ENCODE data around the gene ITGB1BP1.

ITGB1BP1 gene

GRCh38 chr2:9416267-9416961 is 6.9 kb downstream of the ITGB1BP1 start:
- Histone ChIP-seq H3K9ac (ENCODE audit: low read depth in 1 of 2, low read length in 2 of 2) (no peak overlapping the region), H3K36me3 (ENCODE audit: control insufficient read depth in 2 of 2, insufficient read depth in 2 of 2, low read length in 2 of 2) (peaks cover 8 to 11% of the 10 kb centered on the region in 2 donors), H3K4me3 (ENCODE audit: low read length in 2 of 2) (no peak overlapping the region), H3K27ac (ENCODE audit: low read depth in 2 of 2, low read length in 2 of 2) (no peak overlapping the region), H3K4me1 (ENCODE audit: control insufficient read depth in 2 of 2, insufficient read depth in 2 of 2, low read length in 2 of 2) (no peaks in the 10 kb centered on the region), H3K9me3 (ENCODE audit: control insufficient read depth in 2 of 2, low read length in 2 of 2) (no peaks in the 10 kb centered on the region), H3K27me3 (ENCODE audit: control insufficient read depth in 2 of 2, insufficient read depth in 2 of 2, low read length in 2 of 2) (no peaks in the 10 kb centered on the region)

GRCh38 chr2:9415516-9416169 is 7.7 kb downstream of the ITGB1BP1 start:
- no peak overlapping the region for H3K9ac ChIP-seq (ENCODE audit: low read depth in 1 of 2, low read length in 2 of 2)
- no peak overlapping the region for H3K27ac ChIP-seq (ENCODE audit: low read depth in 2 of 2, low read length in 2 of 2)
- H3K36me3 ChIP-seq (ENCODE audit: control insufficient read depth in 2 of 2, insufficient read depth in 2 of 2, low read length in 2 of 2): peaks cover 8 to 14% of the 10 kb centered on the region in 2 donors
- no peak overlapping the region for H3K4me3 ChIP-seq (ENCODE audit: low read length in 2 of 2)
- H3K9me3 ChIP-seq (ENCODE audit: control insufficient read depth in 2 of 2, low read length in 2 of 2): no peaks in the 10 kb centered on the region
- no peaks in the 10 kb centered on the region for H3K4me1 ChIP-seq (ENCODE audit: control insufficient read depth in 2 of 2, insufficient read depth in 2 of 2, low read length in 2 of 2)
- no peaks in the 10 kb centered on the region for H3K27me3 ChIP-seq (ENCODE audit: control insufficient read depth in 2 of 2, insufficient read depth in 2 of 2, low read length in 2 of 2)

- H3K27ac ChIP-seq (ENCODE audit: low read depth in 2 of 2, low read length in 2 of 2): no peak overlapping the region
- H3K9ac ChIP-seq (ENCODE audit: low read depth in 1 of 2, low read length in 2 of 2): no peak overlapping the region
- H3K36me3 ChIP-seq (ENCODE audit: control insufficient read depth in 2 of 2, insufficient read depth in 2 of 2, low read length in 2 of 2): peaks cover 9 to 15% of the 10 kb centered on the region in 2 donors
- no peaks in the 10 kb centered on the region for H3K27me3 ChIP-seq (ENCODE audit: control insufficient read depth in 2 of 2, insufficient read depth in 2 of 2, low read length in 2 of 2)
- H3K4me1 ChIP-seq (ENCODE audit: control insufficient read depth in 2 of 2, insufficient read depth in 2 of 2, low read length in 2 of 2): no peaks in the 10 kb centered on the region
- no peaks in the 10 kb centered on the region for H3K9me3 ChIP-seq (ENCODE audit: control insufficient read depth in 2 of 2, low read length in 2 of 2)
- no peak overlapping the region for H3K4me3 ChIP-seq (ENCODE audit: low read length in 2 of 2)
Observed at GRCh38 chr2:9412781-9413180, 10.5 kb downstream of the ITGB1BP1 start.

GRCh38 chr2:9410108-9410507 is 13.2 kb downstream of the ITGB1BP1 start:
- no peak overlapping the region for H3K27ac ChIP-seq (ENCODE audit: low read depth in 2 of 2, low read length in 2 of 2)
- H3K9ac ChIP-seq (ENCODE audit: low read depth in 1 of 2, low read length in 2 of 2): no peak overlapping the region
- no peaks in the 10 kb centered on the region for H3K4me1 ChIP-seq (ENCODE audit: control insufficient read depth in 2 of 2, insufficient read depth in 2 of 2, low read length in 2 of 2)
- no peaks in the 10 kb centered on the region for H3K9me3 ChIP-seq (ENCODE audit: control insufficient read depth in 2 of 2, low read length in 2 of 2)
- no peaks in the 10 kb centered on the region for H3K27me3 ChIP-seq (ENCODE audit: control insufficient read depth in 2 of 2, insufficient read depth in 2 of 2, low read length in 2 of 2)
- H3K36me3 ChIP-seq (ENCODE audit: control insufficient read depth in 2 of 2, insufficient read depth in 2 of 2, low read length in 2 of 2): peaks cover 19 to 26% of the 10 kb centered on the region in 2 donors
- H3K4me3 ChIP-seq (ENCODE audit: low read length in 2 of 2): no peak overlapping the region

- Histone ChIP-seq H3K9ac (ENCODE audit: low read depth in 1 of 2, low read length in 2 of 2) (no peak overlapping the region), H3K27ac (ENCODE audit: low read depth in 2 of 2, low read length in 2 of 2) (no peak overlapping the region)
Observed at GRCh38 chr2:9408641-9409151, 14.6 kb downstream of the ITGB1BP1 start.

GRCh38 chr2:9407363-9407811 is 15.9 kb downstream of the ITGB1BP1 start:
- H3K9me3 ChIP-seq (ENCODE audit: control insufficient read depth in 2 of 2, low read length in 2 of 2): no peaks in the 10 kb centered on the region
- no peak overlapping the region for H3K27ac ChIP-seq (ENCODE audit: low read depth in 2 of 2, low read length in 2 of 2)
- no peak overlapping the region for H3K9ac ChIP-seq (ENCODE audit: low read depth in 1 of 2, low read length in 2 of 2)
- no peak overlapping the region for H3K4me3 ChIP-seq (ENCODE audit: low read length in 2 of 2)
- H3K36me3 ChIP-seq (ENCODE audit: control insufficient read depth in 2 of 2, insufficient read depth in 2 of 2, low read length in 2 of 2): peaks cover 23 to 34% of the 10 kb centered on the region in 2 donors
- no peaks in the 10 kb centered on the region for H3K4me1 ChIP-seq (ENCODE audit: control insufficient read depth in 2 of 2, insufficient read depth in 2 of 2, low read length in 2 of 2)
- H3K27me3 ChIP-seq (ENCODE audit: control insufficient read depth in 2 of 2, insufficient read depth in 2 of 2, low read length in 2 of 2): no peaks in the 10 kb centered on the region

More at GRCh38 chr2:9408641-9409151, 14.6 kb downstream of the ITGB1BP1 start:
- Histone ChIP-seq H3K27me3 (ENCODE audit: control insufficient read depth in 2 of 2, insufficient read depth in 2 of 2, low read length in 2 of 2) (no peaks in the 10 kb centered on the region), H3K36me3 (ENCODE audit: control insufficient read depth in 2 of 2, insufficient read depth in 2 of 2, low read length in 2 of 2) (peaks cover 19 to 30% of the 10 kb centered on the region in 2 donors), H3K9me3 (ENCODE audit: control insufficient read depth in 2 of 2, low read length in 2 of 2) (no peaks in the 10 kb centered on the region), H3K4me1 (ENCODE audit: control insufficient read depth in 2 of 2, insufficient read depth in 2 of 2, low read length in 2 of 2) (no peaks in the 10 kb centered on the region), H3K4me3 (ENCODE audit: low read length in 2 of 2) (no peak overlapping the region)

- Histone ChIP-seq H3K9me3 (ENCODE audit: control insufficient read depth in 2 of 2, low read length in 2 of 2) (no peaks in the 10 kb centered on the region), H3K9ac (ENCODE audit: low read depth in 1 of 2, low read length in 2 of 2) (no peak overlapping the region), H3K36me3 (ENCODE audit: control insufficient read depth in 2 of 2, insufficient read depth in 2 of 2, low read length in 2 of 2) (peaks cover 23 to 38% of the 10 kb centered on the region in 2 donors), H3K27me3 (ENCODE audit: control insufficient read depth in 2 of 2, insufficient read depth in 2 of 2, low read length in 2 of 2) (no peaks in the 10 kb centered on the region), H3K4me1 (ENCODE audit: control insufficient read depth in 2 of 2, insufficient read depth in 2 of 2, low read length in 2 of 2) (no peaks in the 10 kb centered on the region), H3K27ac (ENCODE audit: low read depth in 2 of 2, low read length in 2 of 2) (no peak overlapping the region), H3K4me3 (ENCODE audit: low read length in 2 of 2) (no peak overlapping the region)
Observed at GRCh38 chr2:9406529-9407362, 16.6 kb downstream of the ITGB1BP1 start.

- Histone ChIP-seq H3K4me3 (ENCODE audit: low read length in 2 of 2) (no peak overlapping the region), H3K9ac (ENCODE audit: low read depth in 1 of 2, low read length in 2 of 2) (no peak overlapping the region), H3K4me1 (ENCODE audit: control insufficient read depth in 2 of 2, insufficient read depth in 2 of 2, low read length in 2 of 2) (no peaks in the 10 kb centered on the region), H3K36me3 (ENCODE audit: control insufficient read depth in 2 of 2, insufficient read depth in 2 of 2, low read length in 2 of 2) (peaks cover 31 to 43% of the 10 kb centered on the region in 2 donors), H3K9me3 (ENCODE audit: control insufficient read depth in 2 of 2, low read length in 2 of 2) (no peaks in the 10 kb centered on the region), H3K27me3 (ENCODE audit: control insufficient read depth in 2 of 2, insufficient read depth in 2 of 2, low read length in 2 of 2) (no peaks in the 10 kb centered on the region), H3K27ac (ENCODE audit: low read depth in 2 of 2, low read length in 2 of 2) (no peak overlapping the region)
Observed at GRCh38 chr2:9405636-9406035, 17.7 kb downstream of the ITGB1BP1 start.

GRCh38 chr2:9404451-9404850 is 18.9 kb downstream of the ITGB1BP1 start:
- H3K36me3 ChIP-seq (ENCODE audit: control insufficient read depth in 2 of 2, insufficient read depth in 2 of 2, low read length in 2 of 2): peaks cover 33 to 47% of the 10 kb centered on the region in 2 donors

GRCh38 chr2:9403924-9404323 is 19.4 kb downstream of the ITGB1BP1 start:
- no peak overlapping the region for H3K9ac ChIP-seq (ENCODE audit: low read depth in 1 of 2, low read length in 2 of 2)
- H3K36me3 ChIP-seq (ENCODE audit: control insufficient read depth in 2 of 2, insufficient read depth in 2 of 2, low read length in 2 of 2): peaks cover 33 to 47% of the 10 kb centered on the region in 2 donors
- no peak overlapping the region for H3K27ac ChIP-seq (ENCODE audit: low read depth in 2 of 2, low read length in 2 of 2)
- H3K4me1 ChIP-seq (ENCODE audit: control insufficient read depth in 2 of 2, insufficient read depth in 2 of 2, low read length in 2 of 2): no peaks in the 10 kb centered on the region
- no peaks in the 10 kb centered on the region for H3K27me3 ChIP-seq (ENCODE audit: control insufficient read depth in 2 of 2, insufficient read depth in 2 of 2, low read length in 2 of 2)
- H3K9me3 ChIP-seq (ENCODE audit: control insufficient read depth in 2 of 2, low read length in 2 of 2): no peaks in the 10 kb centered on the region
- H3K4me3 ChIP-seq (ENCODE audit: low read length in 2 of 2): no peak overlapping the region

More at GRCh38 chr2:9404451-9404850, 18.9 kb downstream of the ITGB1BP1 start:
- H3K27ac ChIP-seq (ENCODE audit: low read depth in 2 of 2, low read length in 2 of 2): no peak overlapping the region
- no peak overlapping the region for H3K9ac ChIP-seq (ENCODE audit: low read depth in 1 of 2, low read length in 2 of 2)
- H3K4me3 ChIP-seq (ENCODE audit: low read length in 2 of 2): no peak overlapping the region
- H3K9me3 ChIP-seq (ENCODE audit: control insufficient read depth in 2 of 2, low read length in 2 of 2): no peaks in the 10 kb centered on the region
- no peaks in the 10 kb centered on the region for H3K27me3 ChIP-seq (ENCODE audit: control insufficient read depth in 2 of 2, insufficient read depth in 2 of 2, low read length in 2 of 2)
- no peaks in the 10 kb centered on the region for H3K4me1 ChIP-seq (ENCODE audit: control insufficient read depth in 2 of 2, insufficient read depth in 2 of 2, low read length in 2 of 2)
